Effector memory CD8-positive, alpha-beta T cell (primary cell): Measurements from ENCODE around the gene DNAH2.

Experiments used
- ATAC-seq: fragments of 150-1000 bp; cut with Tn5 transposase; replicated peaks from 2 replicates; pipeline ENCODE4 v1.10.0; 2021; ENCODE audit warnings: mild to moderate bottlenecking, moderate library complexity
- DNase-seq, 3 experiments: peaks; one replicate each; pipeline ENCODE4 v3.0.0; 2021
- H3K27ac Mint-ChIP-seq, 2 donors: one replicate each; pipeline ENCODE4 v1.8.0; 2022; ENCODE audit warnings: mild to moderate bottlenecking in 2 of 2, mixed read lengths in 2 of 2, moderate library complexity in 2 of 2
- H3K27me3 Mint-ChIP-seq, 2 donors: one replicate each; pipeline ENCODE4 v1.8.0; 2022; ENCODE audit warnings: mixed read lengths in 2 of 2
- H3K36me3 Mint-ChIP-seq: one replicate; pipeline ENCODE4 v1.8.0; 2022; ENCODE audit warnings: mild to moderate bottlenecking, moderate library complexity, mixed read lengths; ENCODE audit not compliant: insufficient read depth
- H3K4me1 Mint-ChIP-seq, 2 donors: one replicate each; pipeline ENCODE4 v1.8.0; 2022; ENCODE audit warnings: low read depth in 2 of 2, mixed read lengths in 2 of 2
- H3K4me3 Mint-ChIP-seq, 2 donors: one replicate each; pipeline ENCODE4 v1.8.0; 2022; ENCODE audit warnings: mild to moderate bottlenecking in 2 of 2, mixed read lengths in 2 of 2, moderate library complexity in 2 of 2
- H3K9me3 Mint-ChIP-seq, 2 donors: one replicate each; pipeline ENCODE4 v1.8.0; 2022; ENCODE audit warnings: mixed read lengths in 2 of 2

DNAH2 gene

DNA sequence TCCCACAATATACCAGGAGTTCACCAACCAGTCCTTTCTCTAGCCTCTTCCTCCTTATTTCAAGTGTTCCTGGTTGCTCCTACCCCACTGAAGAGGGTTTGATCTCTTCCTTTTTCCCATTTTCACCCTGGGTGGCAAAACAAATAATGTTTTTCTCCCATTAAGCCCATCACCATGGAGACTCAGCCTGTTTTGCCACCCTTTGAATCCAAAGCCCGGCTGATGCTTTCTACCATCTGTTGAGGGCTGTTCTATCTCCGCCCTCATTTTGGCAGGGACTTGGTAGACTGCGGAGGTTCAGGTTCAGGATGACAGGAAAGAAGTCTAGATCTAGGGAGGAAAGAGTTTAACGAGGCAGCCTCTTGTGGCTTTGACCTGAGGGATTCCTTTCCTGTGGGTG lies 2.6 kb downstream of the DNAH2 start:
- Mint-ChIP-seq H3K4me3 (no peak overlapping the region), H3K9me3 (no peaks in the 10 kb centered on the region), H3K27ac (no peak overlapping the region), H3K4me1 (peaks cover 9 to 10% of the 10 kb centered on the region in 2 donors), H3K36me3 (no peaks in the 10 kb centered on the region), H3K27me3 (peaks cover 81 to 90% of the 10 kb centered on the region in 2 donors)
- DNase-seq (no peak), ATAC-seq (no peak)

DNA sequence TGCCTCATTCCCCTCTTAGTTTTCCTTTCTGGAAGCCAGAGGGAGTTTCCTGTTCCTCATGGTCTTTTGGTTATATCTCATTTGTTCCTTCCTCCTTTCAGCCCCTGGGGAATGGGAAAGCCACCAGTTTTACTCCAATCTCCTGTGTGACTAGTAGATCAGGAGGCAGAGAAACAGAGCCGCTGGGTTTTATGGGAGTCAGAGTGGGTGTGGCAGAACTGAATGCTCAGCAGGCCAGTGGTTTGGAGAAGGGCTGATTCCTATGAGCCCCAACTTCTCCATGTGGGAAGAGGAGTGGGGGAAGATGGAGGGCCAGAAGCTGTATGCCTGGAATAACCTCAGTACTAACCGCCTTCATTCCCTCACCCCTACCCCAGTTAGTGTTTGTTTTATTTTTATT lies 4.1 kb downstream of the DNAH2 start:
- Mint-ChIP-seq H3K27me3 (peaks cover 75 to 83% of the 10 kb centered on the region in 2 donors), H3K4me1 (peaks cover 9% of the 10 kb centered on the region in 2 donors), H3K36me3 (no peaks in the 10 kb centered on the region), H3K9me3 (no peaks in the 10 kb centered on the region), H3K4me3 (no peak overlapping the region), H3K27ac (no peak overlapping the region)
- no peak for DNase-seq
- ATAC-seq: no peak

DNA sequence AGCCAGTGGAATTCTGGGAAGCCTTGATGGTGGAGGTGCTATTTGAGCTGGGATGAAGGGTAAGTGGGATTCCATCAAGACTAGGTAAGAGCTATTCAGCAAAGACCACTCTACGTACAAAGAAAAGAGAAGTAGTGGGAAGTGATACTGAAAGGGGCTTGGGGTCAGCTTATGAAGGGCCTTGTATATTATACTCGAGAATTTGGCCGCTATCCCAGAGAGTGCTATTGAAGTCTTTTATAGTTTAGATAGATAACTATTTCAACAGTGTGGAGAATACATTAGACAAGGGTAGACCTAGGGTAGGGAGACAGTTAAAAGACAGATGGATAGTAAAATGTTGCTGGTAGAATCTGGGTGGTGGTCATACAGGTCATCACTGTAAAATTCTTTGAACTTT lies 10.3 kb downstream of the DNAH2 start:
- H3K4me3 Mint-ChIP-seq: no peak overlapping the region
- ATAC-seq (no peak), DNase-seq (no peak)
- H3K4me1 Mint-ChIP-seq: no peaks in the 10 kb centered on the region
- peaks cover 47 to 52% of the 10 kb centered on the region in 2 donors for H3K27me3 Mint-ChIP-seq
- H3K9me3 Mint-ChIP-seq: no peaks in the 10 kb centered on the region
- no peaks in the 10 kb centered on the region for H3K36me3 Mint-ChIP-seq
- H3K27ac Mint-ChIP-seq: no peak overlapping the region

DNA sequence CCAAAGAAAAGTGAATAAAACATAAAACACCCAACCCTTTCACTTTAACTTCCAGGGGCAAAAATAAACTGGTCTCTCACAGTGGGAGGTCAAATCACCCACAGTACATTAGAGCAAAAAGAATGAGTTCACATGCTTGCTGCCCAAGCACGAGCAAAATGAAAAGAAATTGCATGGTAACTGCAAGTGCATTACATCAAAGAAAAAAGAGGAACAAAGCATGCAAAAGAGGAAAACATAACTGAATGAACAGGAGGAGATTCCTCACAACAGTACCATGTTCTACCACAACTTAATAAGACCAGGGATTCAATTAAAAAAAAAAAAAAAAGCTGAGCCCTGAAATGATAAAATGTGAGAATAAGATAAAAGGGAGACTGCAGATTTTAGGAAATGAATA lies 12.3 kb downstream of the DNAH2 start:
- ATAC-seq (no peak), DNase-seq (no peak)
- H3K27ac Mint-ChIP-seq: no peak overlapping the region
- no peaks in the 10 kb centered on the region for H3K36me3 Mint-ChIP-seq
- H3K27me3 Mint-ChIP-seq: peaks cover 51 to 56% of the 10 kb centered on the region in 2 donors
- H3K4me1 Mint-ChIP-seq: no peaks in the 10 kb centered on the region
- no peaks in the 10 kb centered on the region for H3K9me3 Mint-ChIP-seq
- no peak overlapping the region for H3K4me3 Mint-ChIP-seq

DNA sequence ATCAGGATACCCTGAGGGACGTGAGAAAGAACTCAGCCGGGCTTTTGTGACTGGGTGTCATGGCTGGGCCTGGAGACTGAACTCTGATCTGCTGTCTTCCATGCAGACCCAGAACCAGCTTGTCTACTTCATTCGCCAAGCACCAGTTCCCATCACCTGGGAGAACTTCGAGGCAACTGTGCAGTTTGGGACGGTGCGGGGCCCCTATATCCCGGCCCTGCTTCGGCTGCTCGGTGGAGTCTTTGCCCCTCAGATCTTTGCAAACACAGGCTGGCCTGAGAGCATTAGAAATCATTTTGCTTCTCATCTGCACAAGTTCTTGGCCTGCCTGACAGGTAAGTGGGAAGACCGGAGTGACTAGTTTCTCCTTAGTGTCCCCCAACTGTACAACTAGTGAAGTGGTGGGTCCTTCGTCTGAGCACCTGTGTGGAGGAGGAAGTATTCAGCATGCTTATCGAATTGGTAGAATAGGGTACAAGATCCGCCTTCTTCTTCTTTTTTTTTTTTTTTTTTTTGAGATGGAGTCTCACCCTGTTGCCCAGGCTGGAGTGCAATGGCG lies 15.5 kb downstream of the DNAH2 start:
- DNase-seq: no peak
- Mint-ChIP-seq H3K27me3 (peaks cover 47 to 64% of the 10 kb centered on the region in 2 donors), H3K4me1 (no peaks in the 10 kb centered on the region), H3K36me3 (no peaks in the 10 kb centered on the region), H3K27ac (no peak overlapping the region), H3K9me3 (no peaks in the 10 kb centered on the region), H3K4me3 (no peak overlapping the region)
- ATAC-seq: no peak

DNA sequence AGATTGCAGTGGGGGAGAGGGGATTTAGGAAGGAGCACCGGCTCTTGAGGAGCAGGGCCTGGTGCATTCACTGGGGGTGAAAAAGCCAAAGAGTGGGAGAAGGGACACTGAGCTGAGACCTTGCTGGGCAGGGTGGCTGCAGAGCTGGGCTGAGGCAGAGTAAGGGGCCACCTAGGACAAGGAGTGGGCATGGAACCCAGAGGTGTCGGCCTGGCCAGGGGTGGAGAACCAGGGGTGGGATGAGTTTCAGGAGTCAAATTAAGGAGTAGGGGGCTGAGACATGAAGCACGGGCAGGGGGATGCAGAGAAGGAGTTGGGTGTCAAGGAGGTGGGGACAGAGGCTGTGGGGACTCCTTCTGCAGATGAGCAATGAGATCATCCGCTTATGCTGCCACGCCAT lies 20.1 kb downstream of the DNAH2 start:
- Mint-ChIP-seq H3K4me1 (no peaks in the 10 kb centered on the region), H3K27me3 (peaks cover 54 to 81% of the 10 kb centered on the region in 2 donors), H3K27ac (no peak overlapping the region), H3K9me3 (no peaks in the 10 kb centered on the region), H3K4me3 (no peak overlapping the region), H3K36me3 (peaks cover 5% of the 10 kb centered on the region)
- no peak for DNase-seq
- no peak for ATAC-seq

DNA sequence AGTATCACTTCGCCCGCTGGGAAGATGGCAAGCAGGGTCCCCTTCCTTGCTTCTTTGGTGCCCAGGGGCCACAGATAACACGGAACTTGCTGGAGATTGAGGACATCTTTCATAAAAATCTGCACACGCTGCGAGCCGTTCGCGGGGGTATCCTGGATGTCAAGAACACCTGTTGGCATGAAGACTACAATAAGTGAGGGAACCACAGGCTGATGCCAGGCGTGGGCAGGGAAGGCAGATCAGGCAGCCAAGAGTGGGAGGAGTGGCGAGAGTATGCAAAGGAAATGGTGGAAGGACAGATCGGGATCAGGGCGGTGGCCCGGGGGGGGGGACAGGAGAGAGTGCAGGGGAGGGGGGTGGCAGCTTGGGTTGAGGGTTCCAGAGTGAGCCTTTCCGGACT lies 22.2 kb downstream of the DNAH2 start:
- Mint-ChIP-seq H3K4me1 (no peaks in the 10 kb centered on the region), H3K36me3 (peaks cover 9% of the 10 kb centered on the region), H3K27ac (no peak overlapping the region), H3K9me3 (no peaks in the 10 kb centered on the region), H3K27me3 (peaks cover 41 to 72% of the 10 kb centered on the region in 2 donors), H3K4me3 (no peak overlapping the region)
- DNase-seq (no peak), ATAC-seq (no peak)

DNA sequence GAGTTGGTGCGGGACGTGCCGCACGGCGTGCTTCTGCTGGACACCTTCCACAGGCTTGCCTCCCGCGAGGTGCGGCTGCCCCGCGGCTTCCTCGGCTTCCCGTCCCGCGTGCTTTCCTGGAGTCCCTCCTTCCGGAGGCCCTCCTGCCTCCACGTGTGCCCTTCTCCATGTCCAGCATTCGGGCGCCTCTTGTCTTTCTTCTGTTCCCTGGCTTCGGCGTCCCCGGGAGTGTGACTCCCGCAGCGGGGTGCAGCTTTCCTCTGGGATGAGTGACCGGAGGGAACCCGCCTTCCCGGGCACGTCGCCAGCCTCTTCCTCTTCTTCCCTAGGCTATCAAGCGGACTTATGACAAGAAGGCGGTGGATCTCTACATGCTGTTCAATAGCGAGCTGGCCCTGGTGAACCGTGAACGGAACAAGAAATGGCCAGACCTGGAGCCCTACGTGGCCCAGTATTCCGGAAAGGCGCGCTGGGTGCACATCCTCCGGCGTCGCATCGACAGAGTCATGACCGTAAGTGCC lies 23.0 kb downstream of the DNAH2 start:
- Mint-ChIP-seq H3K4me3 (no peak overlapping the region), H3K4me1 (no peaks in the 10 kb centered on the region), H3K27ac (no peak overlapping the region), H3K36me3 (peaks cover 9% of the 10 kb centered on the region), H3K9me3 (no peaks in the 10 kb centered on the region), H3K27me3 (peaks cover 41 to 70% of the 10 kb centered on the region in 2 donors)
- ATAC-seq (no peak), DNase-seq (no peak)

DNA sequence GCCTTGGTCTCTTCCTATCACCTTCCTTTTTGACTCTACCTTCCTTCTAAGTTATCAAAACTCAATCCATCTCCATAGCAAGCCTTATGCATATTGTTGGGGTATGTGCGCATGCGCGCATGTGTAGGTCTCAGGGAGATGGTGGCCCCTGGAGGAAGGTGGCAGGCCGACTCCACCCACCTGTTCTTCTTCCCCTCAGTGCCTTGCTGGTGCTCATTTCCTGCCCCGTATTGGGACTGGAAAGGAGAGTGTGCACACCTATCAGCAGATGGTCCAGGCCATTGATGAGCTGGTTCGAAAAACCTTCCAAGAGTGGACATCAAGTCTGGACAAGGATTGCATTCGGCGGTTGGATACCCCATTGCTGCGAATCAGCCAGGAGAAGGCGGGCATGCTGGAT lies 25.2 kb downstream of the DNAH2 start:
- DNase-seq (no peak), ATAC-seq (no peak)
- Mint-ChIP-seq H3K4me3 (no peak overlapping the region), H3K9me3 (no peaks in the 10 kb centered on the region), H3K4me1 (no peaks in the 10 kb centered on the region), H3K27me3 (peaks cover 25 to 48% of the 10 kb centered on the region in 2 donors), H3K36me3 (peaks cover 9% of the 10 kb centered on the region), H3K27ac (no peak overlapping the region)

DNA sequence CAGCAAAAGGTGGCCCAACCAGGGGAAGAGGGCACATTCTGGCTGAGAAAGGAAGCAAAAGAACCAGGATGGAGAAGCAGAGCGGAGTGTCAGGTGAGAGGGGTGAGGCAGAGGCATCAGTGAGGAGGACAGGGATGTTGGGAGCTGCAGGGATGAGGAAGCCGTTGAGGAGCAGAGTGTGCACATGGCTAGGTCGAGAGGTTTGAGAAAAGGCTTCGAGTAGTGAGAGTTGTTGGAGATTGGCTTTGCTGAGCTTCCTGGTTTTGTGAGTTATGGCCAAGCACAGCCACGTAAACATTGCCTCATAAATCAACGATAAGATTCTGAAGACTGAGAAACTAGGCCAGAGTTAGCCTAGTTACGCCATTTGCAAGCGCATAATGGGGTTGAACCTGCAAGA lies 26.9 kb downstream of the DNAH2 start:
- H3K27ac Mint-ChIP-seq: no peak overlapping the region
- DNase-seq (no peak), ATAC-seq (no peak)

DNA sequence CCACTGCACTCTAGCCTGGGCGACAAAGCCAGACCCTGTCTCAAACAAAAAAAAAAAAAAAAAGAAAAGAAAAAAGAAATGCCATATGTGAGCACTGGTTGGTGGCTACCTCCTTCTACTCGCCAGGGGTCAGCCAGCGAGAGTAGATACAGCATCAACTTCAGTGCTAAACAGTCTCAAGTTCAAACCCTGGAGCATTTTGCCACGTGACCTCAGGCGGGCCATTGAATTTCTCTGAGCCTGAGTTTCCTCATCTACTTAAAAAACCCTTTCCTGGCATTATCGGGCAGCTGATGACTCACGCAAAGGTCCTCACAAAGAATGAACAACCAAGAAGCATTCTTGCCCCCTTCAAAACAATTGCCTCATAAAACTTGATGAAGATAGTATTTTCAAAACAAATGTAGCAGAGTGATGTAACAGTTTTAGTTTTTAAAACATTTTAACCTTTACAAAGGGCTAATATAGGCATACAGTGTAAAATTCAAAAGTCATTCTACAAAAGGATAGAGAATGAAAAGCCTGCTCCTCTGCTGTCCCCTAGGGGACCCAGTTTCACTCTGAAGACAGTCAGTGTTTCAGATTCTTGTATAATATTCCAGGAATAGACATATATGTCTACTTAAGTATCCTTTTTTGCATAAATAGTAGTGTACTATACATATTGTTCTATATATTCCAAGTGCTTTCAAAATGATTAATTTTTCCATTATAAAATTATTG lies 28.4 kb downstream of the DNAH2 start:
- Mint-ChIP-seq H3K9me3 (no peaks in the 10 kb centered on the region), H3K4me1 (no peaks in the 10 kb centered on the region), H3K4me3 (no peak overlapping the region), H3K27me3 (peaks cover 21 to 30% of the 10 kb centered on the region in 2 donors), H3K36me3 (peaks cover 5% of the 10 kb centered on the region), H3K27ac (no peak overlapping the region)
- no peak for DNase-seq
- no peak for ATAC-seq

More for the DNA sequence above, 26.9 kb downstream of the DNAH2 start:
- H3K4me1 Mint-ChIP-seq: no peaks in the 10 kb centered on the region
- H3K36me3 Mint-ChIP-seq: peaks cover 9% of the 10 kb centered on the region
- H3K9me3 Mint-ChIP-seq: no peaks in the 10 kb centered on the region
- H3K27me3 Mint-ChIP-seq: peaks cover 25 to 36% of the 10 kb centered on the region in 2 donors
- H3K4me3 Mint-ChIP-seq: no peak overlapping the region

DNA sequence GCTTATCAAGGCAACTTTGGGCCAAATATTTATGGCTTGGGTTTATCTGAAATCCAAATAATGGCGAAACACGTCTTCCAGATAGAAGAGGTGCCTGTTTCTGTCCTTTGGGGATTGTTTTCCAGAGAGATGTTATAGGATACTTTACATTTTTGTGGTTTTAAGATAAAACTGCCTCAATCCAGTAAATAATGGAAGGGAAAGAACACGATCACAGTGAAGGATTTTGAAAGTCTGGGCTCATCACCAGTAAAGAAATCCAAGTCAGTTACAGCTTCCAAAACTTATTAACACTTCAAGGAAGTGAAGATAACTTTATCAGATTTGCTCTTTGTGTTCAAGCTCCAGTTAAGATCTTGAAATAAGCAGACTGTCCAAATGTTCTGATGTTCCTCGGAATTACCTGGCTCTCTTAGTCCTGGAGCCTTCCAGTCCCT lies 30.1 kb downstream of the DNAH2 start:
- Mint-ChIP-seq H3K36me3 (peaks cover 4% of the 10 kb centered on the region), H3K4me1 (no peaks in the 10 kb centered on the region), H3K9me3 (no peaks in the 10 kb centered on the region), H3K4me3 (no peak overlapping the region), H3K27ac (no peak overlapping the region), H3K27me3 (peaks cover 15 to 24% of the 10 kb centered on the region in 2 donors)
- ATAC-seq: no peak
- no peak for DNase-seq

DNA sequence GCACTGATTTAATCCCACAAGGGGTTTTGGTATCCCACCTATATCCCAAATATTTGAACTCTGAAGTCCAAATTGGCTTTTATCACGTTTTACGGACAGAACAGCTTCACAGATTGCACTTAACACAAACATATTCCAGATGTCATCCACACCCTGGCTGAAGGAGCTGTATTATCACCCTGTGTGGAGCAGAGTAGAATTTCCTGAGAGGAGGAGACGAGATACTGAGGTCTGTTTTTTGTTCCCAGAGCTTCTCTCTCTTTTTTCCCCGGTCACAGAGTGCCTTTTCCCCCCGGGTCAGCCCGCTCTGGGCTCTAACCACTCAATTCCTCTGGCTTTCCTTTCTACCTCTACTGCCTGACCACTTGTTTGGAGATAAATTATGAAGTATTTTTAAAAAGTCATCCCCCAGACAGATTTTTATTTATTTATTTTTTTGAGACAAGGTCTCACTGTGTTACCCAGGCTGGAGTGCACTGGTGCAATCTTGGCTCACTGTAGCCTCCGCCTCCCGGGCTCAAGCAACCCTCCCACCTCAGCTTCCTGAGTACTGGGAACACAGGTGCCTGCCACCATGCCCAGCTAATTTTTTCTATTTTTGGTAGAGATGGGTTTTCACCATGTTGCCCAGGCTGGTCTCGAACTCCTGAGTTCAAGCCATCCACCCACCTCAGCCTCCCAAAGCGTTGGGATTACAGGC lies 30.7 kb downstream of the DNAH2 start:
- peaks cover 21 to 30% of the 10 kb centered on the region in 2 donors for H3K27me3 Mint-ChIP-seq
- DNase-seq (no peak), ATAC-seq (no peak)
- no peaks in the 10 kb centered on the region for H3K9me3 Mint-ChIP-seq
- no peak overlapping the region for H3K27ac Mint-ChIP-seq
- no peak overlapping the region for H3K4me3 Mint-ChIP-seq
- H3K4me1 Mint-ChIP-seq: no peaks in the 10 kb centered on the region
- peaks cover 4% of the 10 kb centered on the region for H3K36me3 Mint-ChIP-seq
